ENCODE results near the gene SEMA3D.
"Not testable (repeated sequence)": the region's sequence is repeated elsewhere in the genome, so short reads cannot be mapped to it uniquely, and the experiment has no call there.

SEMA3D gene

DNA sequence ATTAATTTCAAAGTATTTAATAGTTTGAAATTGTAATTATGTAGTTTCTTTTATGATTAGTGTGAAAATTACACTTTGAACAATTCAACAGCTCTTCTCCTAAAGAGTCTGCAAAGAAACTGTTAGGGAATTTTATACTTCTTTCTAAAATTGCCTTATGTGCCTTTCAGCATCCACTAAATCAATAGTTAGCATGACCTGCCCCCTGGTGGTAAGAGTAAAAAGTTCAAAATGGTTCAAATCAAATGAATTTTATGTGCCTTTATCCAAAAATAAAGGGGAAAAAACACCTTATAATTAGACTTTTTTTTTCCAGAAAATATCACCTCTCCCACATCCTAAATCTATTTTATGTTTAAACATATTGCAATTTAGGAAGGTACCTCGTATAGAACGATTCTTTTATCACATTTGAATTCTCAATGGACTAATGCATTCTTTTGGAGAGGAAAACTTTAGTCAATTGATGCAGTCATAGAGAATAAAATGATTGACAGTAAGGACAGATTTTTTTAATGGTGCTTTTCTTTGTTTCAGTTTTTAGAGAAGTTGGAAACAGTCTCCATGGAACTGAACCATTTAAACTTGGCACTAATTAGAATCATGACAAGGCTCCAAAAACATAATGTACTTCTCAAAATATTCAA, 163.7 kb downstream of the SEMA3D start:
- peak; percentile 10 for DNase-seq

GRCh38 chr7:85022064-85022697, 164.7 kb downstream of the SEMA3D start:
- no peak for DNase-seq

GRCh38 chr7:85021101-85021704, 165.7 kb downstream of the SEMA3D start:
- no peak for DNase-seq

- DNase-seq = no peak
These were observed 167.1 kb downstream of the SEMA3D start for GRCh38 chr7:85019778-85020177.

- DNase-seq = no peak
These were observed 167.7 kb downstream of the SEMA3D start for GRCh38 chr7:85019176-85019575.

GRCh38 chr7:85018498-85018897, 168.4 kb downstream of the SEMA3D start:
- no peak for DNase-seq

DNA sequence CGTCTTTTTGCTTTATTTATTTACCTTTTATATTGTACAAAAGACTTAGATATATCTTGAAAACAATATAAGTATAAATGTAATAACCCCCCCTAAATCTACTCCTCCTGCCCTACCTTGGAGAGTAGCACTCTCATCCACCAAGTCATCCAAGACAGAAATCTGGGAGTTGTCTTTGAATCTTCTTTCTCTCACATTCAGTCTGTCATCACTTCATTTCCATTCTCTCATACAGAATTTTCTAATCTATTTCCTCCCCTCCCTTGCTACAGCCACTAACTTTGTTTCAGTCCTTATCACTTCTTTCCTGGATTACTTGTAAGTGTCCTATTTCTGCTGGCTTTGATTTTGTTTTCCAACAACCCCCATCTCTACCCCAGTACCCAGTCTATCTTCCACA, 170.6 kb downstream of the SEMA3D start:
- no peak for DNase-seq

DNA sequence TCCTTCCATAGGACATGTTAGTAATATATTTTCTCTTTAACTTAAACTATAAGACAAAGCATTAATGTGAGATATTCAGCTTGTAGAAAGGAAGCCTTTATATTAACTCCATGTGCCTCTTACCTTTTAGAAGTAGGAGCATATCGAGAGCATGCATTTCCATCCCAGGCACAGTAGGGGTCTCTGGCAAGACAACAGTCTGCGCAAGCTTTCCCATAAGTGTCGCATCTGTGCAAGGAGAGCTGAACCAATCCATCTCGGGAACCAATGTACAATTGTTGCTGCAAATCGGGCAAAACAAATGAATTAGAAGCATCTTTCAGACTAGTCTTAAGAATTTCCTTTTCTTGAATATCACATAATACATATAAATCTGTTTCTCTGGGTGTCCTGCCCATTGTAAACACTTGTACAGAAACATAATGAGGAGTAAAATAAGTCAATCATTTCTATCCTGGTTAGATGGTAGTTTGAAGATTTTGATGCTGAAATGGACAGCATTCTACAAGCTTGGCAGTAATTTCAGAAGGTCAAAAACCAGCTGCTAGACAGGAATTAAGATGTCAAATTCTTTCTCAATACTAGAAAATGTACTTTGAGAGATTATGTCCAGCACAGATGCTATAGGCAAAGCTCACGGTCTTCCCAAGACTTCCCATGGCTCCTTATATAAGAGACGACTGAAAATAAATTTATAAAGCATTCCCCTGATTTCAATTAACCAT, 171.8 kb downstream of the SEMA3D start:
- no peak for DNase-seq

DNA sequence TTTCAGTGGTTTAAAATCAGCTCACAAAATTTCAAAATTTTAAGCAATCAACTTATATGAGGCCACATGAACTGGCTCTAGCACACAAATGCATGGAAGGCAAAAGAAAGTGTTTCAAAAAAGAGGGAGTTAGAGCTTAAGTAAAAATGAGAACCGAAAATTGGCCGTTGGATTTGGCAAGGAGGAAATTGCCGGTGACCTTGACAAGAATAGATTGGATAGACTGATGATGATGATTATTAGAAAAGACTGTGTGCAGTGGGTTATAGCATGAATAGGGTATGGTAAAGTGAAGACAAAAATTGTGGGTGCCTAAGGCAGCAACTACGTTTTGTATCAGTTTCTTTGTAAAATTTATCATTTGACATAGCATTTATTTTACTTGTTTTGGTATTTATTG, 175.7 kb downstream of the SEMA3D start:
- DNase-seq = no peak

GRCh38 chr7:85010306-85010705, 176.6 kb downstream of the SEMA3D start:
- DNase-seq = no peak

DNA sequence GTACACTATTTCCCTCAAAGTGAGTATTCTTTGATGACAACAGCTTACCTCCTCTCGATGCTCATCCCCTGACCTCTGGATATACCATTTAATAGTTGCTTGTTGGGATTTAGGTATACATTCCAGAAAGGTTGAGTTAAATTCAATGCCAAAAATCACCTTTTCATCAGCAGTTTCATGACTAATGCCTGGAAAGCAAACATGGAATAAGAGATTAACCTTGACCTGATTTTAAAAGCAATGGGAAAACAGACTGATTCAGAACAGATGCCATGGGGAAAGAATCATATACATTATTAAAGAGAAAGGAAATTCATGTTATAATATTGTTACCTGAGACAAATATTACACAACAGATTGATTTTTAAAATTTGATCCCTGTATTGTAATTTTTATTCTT, 180.1 kb downstream of the SEMA3D start:
- DNase-seq = no peak

DNA sequence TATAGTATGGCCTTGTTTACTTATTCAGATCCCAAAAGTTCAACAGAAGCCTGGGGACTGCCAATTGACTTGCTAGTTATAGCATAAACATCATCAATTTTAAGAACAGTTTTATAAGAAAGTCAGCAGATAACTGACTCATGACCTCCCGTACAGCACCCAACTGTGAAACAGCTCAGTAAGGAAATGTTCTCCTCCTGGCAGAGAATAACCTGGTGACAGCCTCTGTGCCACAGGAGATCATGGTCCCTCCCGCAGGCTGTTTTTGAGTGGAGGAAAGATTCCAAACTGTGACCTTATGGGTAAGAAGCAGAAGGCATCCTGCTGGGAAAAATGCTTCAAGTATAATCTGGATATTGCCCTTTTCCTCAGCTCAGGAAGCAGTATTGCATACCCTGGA, 182.5 kb downstream of the SEMA3D start:
- no peak for DNase-seq

DNA sequence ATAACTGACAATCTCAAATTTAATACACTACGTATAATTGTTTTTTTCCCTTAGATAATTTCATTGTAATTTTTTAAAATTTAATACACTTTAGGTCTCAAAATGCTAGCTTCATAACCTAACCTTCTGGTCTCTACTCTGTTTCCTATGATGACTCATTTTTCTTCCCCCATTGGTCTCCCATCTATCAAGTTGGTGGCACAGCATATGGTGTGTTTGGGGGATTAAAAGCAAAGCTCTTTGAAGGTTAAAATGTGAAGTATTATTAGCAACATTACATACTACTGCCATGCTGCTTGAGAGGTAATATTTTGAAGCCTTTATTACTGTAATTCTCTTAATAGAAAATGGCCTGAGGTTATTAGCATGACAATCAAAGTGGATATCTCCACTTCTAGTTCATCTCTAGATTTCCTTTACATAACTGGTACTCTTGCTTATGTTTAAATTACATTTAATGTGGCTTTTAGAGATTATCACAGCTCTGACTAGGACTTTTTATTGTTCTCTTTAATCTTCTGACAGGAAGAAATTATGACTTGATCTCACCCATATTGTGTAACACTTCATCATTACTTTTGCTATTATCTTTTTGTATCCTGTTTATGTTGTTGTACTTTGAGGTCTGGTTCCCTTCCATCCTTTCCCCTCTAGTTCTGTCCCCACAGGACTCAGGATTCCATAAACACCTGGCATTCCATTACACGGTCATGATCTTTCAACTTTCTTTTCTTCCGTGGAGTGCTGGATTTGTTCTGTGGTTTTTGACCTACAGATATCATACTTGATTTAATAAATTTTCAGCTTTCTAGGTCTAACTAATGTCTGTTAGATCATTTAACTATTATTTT, 185.1 kb downstream of the SEMA3D start:
- no peak for DNase-seq

DNA sequence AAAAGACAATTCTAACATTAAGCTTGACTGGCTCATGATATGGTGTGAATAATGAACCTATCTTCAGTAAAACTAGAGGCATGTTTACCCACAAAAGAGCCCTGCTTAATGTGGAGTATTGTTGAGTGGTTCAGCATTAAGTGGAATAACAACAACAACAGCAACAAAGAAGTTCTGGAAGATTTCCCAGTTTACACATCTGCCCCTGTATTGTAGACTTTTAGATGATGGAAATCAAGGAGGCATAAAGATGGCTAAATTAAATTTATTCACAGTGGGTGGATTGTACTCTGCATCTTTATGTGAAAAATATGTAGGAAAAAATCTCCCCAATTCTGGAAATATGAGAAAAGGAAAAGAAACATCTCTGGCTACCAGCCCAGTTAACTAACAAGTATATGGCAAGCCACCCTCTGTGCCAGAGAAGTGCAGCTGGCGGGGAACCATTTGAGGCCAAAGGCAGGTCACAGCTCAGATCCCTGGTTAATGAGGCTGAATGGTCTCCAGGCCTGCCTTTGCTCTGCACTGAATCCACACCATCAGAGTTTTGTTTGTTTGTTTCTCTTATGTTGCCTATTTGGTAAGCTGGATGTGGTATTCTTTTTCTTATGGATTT, 186.0 kb downstream of the SEMA3D start:
- no peak for DNase-seq

GRCh38 chr7:84999450-84999849, 187.4 kb downstream of the SEMA3D start:
- no peak for DNase-seq

- DNase-seq = no peak
These were observed 188.2 kb downstream of the SEMA3D start for GRCh38 chr7:84998665-84999064.

GRCh38 chr7:84997626-84998025, 189.2 kb downstream of the SEMA3D start:
- DNase-seq = no peak

DNA sequence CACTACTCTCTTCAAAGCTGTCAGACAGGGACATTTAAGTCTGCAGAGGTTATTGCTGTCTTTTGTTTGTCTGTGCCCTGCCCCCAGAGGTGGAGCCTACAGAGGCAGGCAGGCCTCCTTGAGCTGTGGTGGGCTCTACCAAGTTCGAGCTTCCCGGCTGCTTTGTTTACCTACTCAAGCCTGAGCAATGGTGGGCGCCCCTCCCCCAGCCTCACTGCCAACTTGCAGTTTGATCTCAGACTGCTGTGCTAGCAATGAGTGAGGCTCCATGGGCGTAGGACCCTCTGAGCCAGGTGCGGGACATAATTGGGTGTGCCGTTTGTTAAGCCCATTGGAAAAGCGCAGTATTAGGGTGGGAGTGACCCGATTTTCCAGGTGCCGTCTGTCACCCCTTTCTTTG, 193.9 kb downstream of the SEMA3D start:
- DNase-seq = not testable (repeated sequence)

GRCh38 chr7:84985073-84985784, 201.6 kb downstream of the SEMA3D start:
- no peak for DNase-seq

DNA sequence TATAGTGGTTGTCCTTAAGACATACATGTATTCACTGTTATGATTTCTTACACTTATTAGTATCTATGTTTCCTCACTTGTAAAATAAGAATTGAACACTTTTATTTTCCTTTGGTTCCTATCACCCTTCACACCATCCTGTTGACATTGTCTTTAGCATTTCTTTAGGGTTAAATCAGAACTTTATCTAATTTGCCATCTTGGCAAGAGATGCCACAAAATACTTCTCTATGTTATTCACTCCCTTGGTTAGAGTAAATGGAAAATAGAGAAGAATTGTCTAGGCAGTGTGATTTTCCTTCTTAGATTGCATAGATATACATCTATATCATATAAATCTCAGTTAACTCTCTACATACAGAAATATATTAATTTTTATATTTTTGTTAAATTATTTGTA, 204.7 kb downstream of the SEMA3D start:
- DNase-seq = no peak

DNA sequence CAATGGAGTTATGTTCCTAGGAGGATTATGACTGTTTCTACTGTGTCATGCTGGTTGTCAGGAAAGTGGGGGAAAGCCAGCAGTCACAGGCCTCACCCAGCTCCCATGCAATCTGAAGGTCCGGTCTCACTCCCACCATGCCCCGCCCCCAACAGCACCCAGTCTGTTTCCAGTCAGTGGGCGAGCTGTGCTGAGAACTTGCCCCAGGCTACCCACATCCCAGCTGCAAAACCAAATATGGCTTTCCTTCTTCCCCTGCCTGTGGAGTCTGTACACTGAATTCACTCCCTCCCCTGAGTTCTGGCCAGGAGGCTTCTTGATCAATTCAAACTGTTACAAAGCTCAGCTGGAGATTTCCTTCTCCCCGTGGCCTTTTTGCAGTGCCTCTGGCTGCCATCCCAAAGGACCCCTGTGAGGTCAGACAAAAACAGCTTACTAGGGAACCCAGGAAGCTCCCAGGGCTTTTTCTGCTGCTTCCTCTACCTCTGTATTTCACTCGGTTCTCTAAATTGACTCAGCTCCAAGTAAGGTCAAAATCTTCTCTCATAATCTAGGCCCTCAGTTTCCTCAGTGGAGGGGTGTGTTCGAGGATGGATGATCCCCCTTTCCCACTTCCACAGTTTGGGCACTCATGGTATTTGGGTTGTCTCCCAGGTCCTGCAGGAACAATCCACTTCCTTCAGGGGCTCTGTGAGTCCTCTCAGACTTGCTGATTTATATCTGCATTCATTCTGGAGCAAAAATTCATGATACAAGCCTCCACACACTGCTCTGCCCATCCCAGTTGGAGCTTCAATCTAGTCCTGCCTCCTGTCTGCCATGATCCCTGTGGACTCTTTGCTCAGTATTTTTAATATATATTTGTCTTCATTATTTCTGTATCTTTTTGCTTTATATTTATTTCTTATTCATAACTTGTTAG, 205.5 kb downstream of the SEMA3D start:
- DNase-seq = no peak
